Naive thymus-derived CD4-positive, alpha-beta T cell (primary cell): ENCODE measurements around the gene CETP. TPM values are rescaled to one million over a fixed set of nuclear protein-coding genes. Genes with fewer than 3 reads are reported as not detected.

Experiments used
- ATAC-seq: fragments of 150-1000 bp; cut with Tn5 transposase; 2 replicates; pipeline ENCODE4 v1.10.0; 2021; ENCODE audit warnings: mild to moderate bottlenecking, moderate library complexity
- CTCF ChIA-PET: fragments of 350-600 bp; sonication (Branson Sonifier 250); formaldehyde crosslinking; loops from one replicate; lab custom pipeline; 2021; ENCODE audit warnings: antibody characterized with exemption; lab: Charles Lee
- POLR2A ChIA-PET: fragments of 350-600 bp; sonication (Branson Sonifier 250); formaldehyde crosslinking; loops from one replicate; lab custom pipeline; 2021; ENCODE audit warnings: antibody characterized with exemption, inconsistent platforms; lab: Charles Lee
- DNase-seq, 9 donors: peaks; one replicate each; pipeline versions ENCODE4 v3.0.0 to v3.0.0-alpha.2; 2020 to 2022; ENCODE audit warnings: mixed read lengths in 1 of 9
- H3K27ac ChIP-seq: one replicate; pipeline ENCODE4 v1.7.0; 2013; ENCODE audit warnings: mild to moderate bottlenecking, low read depth, low read length, moderate library complexity
- H3K27me3 ChIP-seq, 2 donors: one replicate each; pipeline ENCODE4 v1.7.0; 2013; ENCODE audit warnings: low read length in 2 of 2, mild to moderate bottlenecking in 2 of 2, moderate library complexity in 2 of 2; ENCODE audit not compliant: control insufficient read depth in 2 of 2, insufficient read depth in 2 of 2
- H3K36me3 ChIP-seq, 3 experiments: 1 replicate in 2 of 3; 2 replicates in 1 of 3; pipeline ENCODE4 v1.7.0; 2013; ENCODE audit warnings: low read length in 3 of 3, mild to moderate bottlenecking in 3 of 3, moderate library complexity in 1 of 3; ENCODE audit not compliant: insufficient read depth in 3 of 3, control insufficient read depth in 2 of 3
- H3K4me1 ChIP-seq, 2 donors: one replicate each; pipeline ENCODE4 v1.7.0; 2013; ENCODE audit warnings: low read length in 2 of 2, mild to moderate bottlenecking in 2 of 2, moderate library complexity in 1 of 2; ENCODE audit not compliant: control insufficient read depth in 2 of 2, insufficient read depth in 2 of 2
- H3K4me3 ChIP-seq: 2 replicates; pipeline ENCODE4 v1.7.0; 2013; ENCODE audit warnings: mild to moderate bottlenecking, low read length
- H3K9me3 ChIP-seq, 3 experiments: 1 replicate in 2 of 3; 2 replicates in 1 of 3; pipeline ENCODE4 v1.7.0; 2013; ENCODE audit warnings: low read length in 3 of 3; ENCODE audit not compliant: control insufficient read depth in 2 of 3
- H3K27ac Mint-ChIP-seq, 9 donors: one replicate each; pipeline ENCODE4 v1.8.0; 2020 to 2022; ENCODE audit warnings: mixed read lengths in 9 of 9, mild to moderate bottlenecking in 8 of 9, moderate library complexity in 5 of 9, inconsistent platforms in 2 of 9
- H3K27me3 Mint-ChIP-seq, 5 donors: one replicate each; pipeline ENCODE4 v1.8.0; 2021 to 2022; ENCODE audit warnings: mixed read lengths in 5 of 5, mild to moderate bottlenecking in 1 of 5
- H3K36me3 Mint-ChIP-seq, 5 donors: one replicate each; pipeline ENCODE4 v1.8.0; 2020 to 2022; ENCODE audit warnings: mixed read lengths in 5 of 5, mild to moderate bottlenecking in 3 of 5, inconsistent platforms in 1 of 5
- H3K4me1 Mint-ChIP-seq, 7 donors: one replicate each; pipeline ENCODE4 v1.8.0; 2020 to 2022; ENCODE audit warnings: mixed read lengths in 7 of 7, mild to moderate bottlenecking in 3 of 7, inconsistent platforms in 1 of 7
- H3K4me3 Mint-ChIP-seq, 10 donors: one replicate each; pipeline ENCODE4 v1.8.0; 2020 to 2022; ENCODE audit warnings: mild to moderate bottlenecking in 10 of 10, mixed read lengths in 10 of 10, moderate library complexity in 6 of 10, inconsistent platforms in 2 of 10
- H3K9me3 Mint-ChIP-seq, 11 donors: one replicate each; pipeline ENCODE4 v1.8.0; 2020 to 2022; ENCODE audit warnings: mixed read lengths in 11 of 11, mild to moderate bottlenecking in 4 of 11, inconsistent platforms in 1 of 11, moderate library complexity in 1 of 11
- intact Hi-C, 2 donors: fragments of 100-400 bp; cut with micrococcal nuclease; formaldehyde crosslinking; loops; one replicate each; pipeline ENCODE4 v1.15.1; 2023
- polyA plus RNA-seq, 2 donors: library from polyadenylated mRNA; unstranded; fragments of 300-500 nt; fragmentation: Illumina TruSeq; gene quantifications; one replicate each; pipeline ENCODE4 v1.2.3, GENCODE V29; 2021
- total RNA-seq, 6 experiments: library from RNA in 5 of 6; stranded (reverse) in 5 of 6; gene quantifications; 1 replicate in 5 of 6; 2 replicates in 1 of 6; pipeline ENCODE4 v1.2.3 and lab custom pipeline; 2021 to 2026

CETP gene
- total and polyA plus RNA-seq, 7 experiments from 2014 or later = 0.17 to 0.25 TPM; not detected in 5

DNA sequence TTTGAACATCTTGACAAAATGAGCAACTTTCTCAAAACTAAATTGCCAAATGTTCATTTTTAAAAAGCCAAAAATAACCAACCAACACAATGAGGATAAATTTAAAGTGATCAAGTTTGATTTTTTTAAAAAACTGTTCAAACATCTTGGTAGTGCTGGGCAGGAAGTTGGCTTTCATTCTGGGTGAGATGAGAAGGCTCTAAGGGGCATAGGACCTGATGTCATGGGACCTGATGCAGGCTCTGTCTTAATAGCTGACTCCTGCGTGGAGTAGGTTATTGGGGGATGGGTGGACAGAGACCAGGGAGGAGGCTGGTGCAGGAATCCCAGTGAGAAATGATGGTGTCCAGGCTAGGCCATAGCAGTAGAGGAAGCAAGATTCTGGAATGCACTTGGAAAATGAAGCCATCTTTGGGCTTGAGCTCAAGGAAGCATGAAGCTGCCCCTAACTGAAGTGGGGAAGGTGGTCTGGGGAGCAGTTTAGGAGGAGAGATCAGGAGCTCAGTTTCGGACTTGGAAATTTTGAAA, 48.0 kb downstream of the CETP start:
- Histone ChIP-seq H3K27ac (peak overlapping the region; percentile 64), H3K9me3 (no peaks in the 10 kb centered on the region), H3K4me3 (no peak overlapping the region), H3K27me3 (no peaks in the 10 kb centered on the region), H3K4me1 (peaks cover 75 to 84% of the 10 kb centered on the region in 2 donors), H3K36me3 (peaks cover 0 to 6% (median 0%) of the 10 kb centered on the region in 3 experiments)
- H3K4me3 Mint-ChIP-seq = peak overlapping the region; percentile 31 to 79 (median 60)
- H3K9me3 Mint-ChIP-seq = peaks cover 0 to 2% (median 0%) of the 10 kb centered on the region in 11 donors
- intact Hi-C loops = loop anchor here in 1 of 2 donors (1.0 kb wide), 1 partner anchor 8 kb away; no protein-coding TSS in a partner anchor
- H3K36me3 Mint-ChIP-seq = peaks cover 0 to 39% (median 22%) of the 10 kb centered on the region in 5 donors
- ATAC-seq (peak; percentile 30), DNase-seq (peak in 1 of 9 donors; percentile 41)
- H3K27me3 Mint-ChIP-seq = no peaks in the 10 kb centered on the region
- peak overlapping the region; percentile 71 to 97 (median 93) for H3K27ac Mint-ChIP-seq
- CTCF ChIA-PET = interaction anchor here (0.6 to 1.0 kb wide), 8 partner anchors 8 to 238 kb away, joined by 3 to 7 read pairs (median 3); no protein-coding TSS in a partner anchor
- POLR2A ChIA-PET = interaction anchor here (0.6 to 13.1 kb wide), 12 partner anchors 10 to 235 kb away, joined by 3 to 182 read pairs (median 4); partner anchors contain the start of gene NLRC5
- H3K4me1 Mint-ChIP-seq = peaks cover 43 to 95% (median 82%) of the 10 kb centered on the region in 7 donors

DNA sequence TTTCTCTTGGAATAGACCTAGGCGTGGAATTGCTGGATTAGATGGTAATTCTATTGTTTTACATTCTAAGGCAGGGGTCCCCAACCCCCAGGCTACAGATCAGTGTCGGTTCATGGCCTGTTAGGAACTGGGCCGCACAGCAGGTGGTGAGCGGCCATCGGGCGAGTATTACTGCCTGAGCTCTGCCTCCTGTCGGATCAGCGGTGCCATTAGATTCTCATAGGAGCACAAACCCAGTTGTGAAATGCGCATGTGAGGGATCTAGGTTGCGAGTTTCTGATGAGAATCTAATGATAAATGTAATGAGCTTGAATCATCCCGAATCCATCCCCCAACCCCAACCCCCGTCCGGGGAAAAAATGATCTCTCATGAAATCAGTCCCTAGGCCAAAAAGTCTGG, 50.6 kb downstream of the CETP start:
- peak overlapping the region; percentile 54 to 96 (median 91) for H3K27ac Mint-ChIP-seq
- H3K4me1 ChIP-seq = peaks cover 84 to 86% of the 10 kb centered on the region in 2 donors
- H3K36me3 ChIP-seq = peaks cover 4 to 9% (median 5%) of the 10 kb centered on the region in 3 experiments
- H3K36me3 Mint-ChIP-seq = peaks cover 5 to 32% (median 25%) of the 10 kb centered on the region in 5 donors
- intact Hi-C loops = no loop called here
- POLR2A ChIA-PET = interaction anchor here (0.9 to 13.1 kb wide), 4 partner anchors 15 to 46 kb away, joined by 4 to 182 read pairs (median 54); partner anchors contain the start of gene NLRC5
- no peaks in the 10 kb centered on the region for H3K27me3 Mint-ChIP-seq
- no peaks in the 10 kb centered on the region for H3K27me3 ChIP-seq
- H3K9me3 Mint-ChIP-seq = peaks cover 0 to 2% (median 0%) of the 10 kb centered on the region in 11 donors
- no peak overlapping the region for H3K4me3 ChIP-seq
- peak overlapping the region; percentile 80 for H3K27ac ChIP-seq
- CTCF ChIA-PET = no interaction called here
- H3K9me3 ChIP-seq = no peaks in the 10 kb centered on the region
- ATAC-seq = no peak
- H3K4me3 Mint-ChIP-seq = peak overlapping the region in 7 of 10 donors; percentile 1 to 70 (median 49)
- no peak for DNase-seq
- peaks cover 51 to 91% (median 78%) of the 10 kb centered on the region in 7 donors for H3K4me1 Mint-ChIP-seq

DNA sequence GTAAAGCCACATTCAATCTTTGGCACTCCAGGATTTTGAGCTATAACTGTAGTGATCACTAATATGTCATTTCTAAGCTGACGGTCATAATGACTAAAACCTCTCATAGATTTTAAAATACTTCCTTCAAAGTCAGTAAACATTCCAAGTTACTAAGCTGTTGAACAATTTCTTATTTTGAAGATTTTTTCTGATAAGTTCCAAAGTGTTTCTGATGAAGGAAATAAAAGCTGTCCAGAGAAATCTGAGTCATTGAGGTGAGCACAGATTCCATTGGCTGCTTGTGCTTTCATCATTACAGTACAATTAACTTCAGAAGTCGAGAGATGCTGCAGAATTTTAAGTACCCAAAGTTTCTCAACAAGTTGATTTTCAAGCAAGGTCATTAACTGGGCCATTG, 51.5 kb downstream of the CETP start:
- peaks cover 0 to 2% (median 0%) of the 10 kb centered on the region in 11 donors for H3K9me3 Mint-ChIP-seq
- POLR2A ChIA-PET = interaction anchor here (0.6 to 13.1 kb wide), 7 partner anchors 9 to 32 kb away, joined by 3 to 182 read pairs (median 5); partner anchors contain the start of gene NLRC5
- ATAC-seq (no peak), DNase-seq (no peak)
- Histone ChIP-seq H3K4me1 (peaks cover 81 to 83% of the 10 kb centered on the region in 2 donors), H3K27ac (peak overlapping the region; percentile 80), H3K36me3 (peaks cover 12 to 17% (median 14%) of the 10 kb centered on the region in 3 experiments), H3K4me3 (peak overlapping the region; percentile 24), H3K27me3 (no peaks in the 10 kb centered on the region), H3K9me3 (no peaks in the 10 kb centered on the region)
- H3K4me3 Mint-ChIP-seq = peak overlapping the region in 9 of 10 donors; percentile 36 to 87 (median 72)
- intact Hi-C loops = no loop called here
- peaks cover 10 to 41% (median 33%) of the 10 kb centered on the region in 5 donors for H3K36me3 Mint-ChIP-seq
- peak overlapping the region; percentile 88 to 98 (median 94) for H3K27ac Mint-ChIP-seq
- H3K27me3 Mint-ChIP-seq = no peaks in the 10 kb centered on the region
- H3K4me1 Mint-ChIP-seq = peaks cover 53 to 94% (median 82%) of the 10 kb centered on the region in 7 donors
- CTCF ChIA-PET = no interaction called here

DNA sequence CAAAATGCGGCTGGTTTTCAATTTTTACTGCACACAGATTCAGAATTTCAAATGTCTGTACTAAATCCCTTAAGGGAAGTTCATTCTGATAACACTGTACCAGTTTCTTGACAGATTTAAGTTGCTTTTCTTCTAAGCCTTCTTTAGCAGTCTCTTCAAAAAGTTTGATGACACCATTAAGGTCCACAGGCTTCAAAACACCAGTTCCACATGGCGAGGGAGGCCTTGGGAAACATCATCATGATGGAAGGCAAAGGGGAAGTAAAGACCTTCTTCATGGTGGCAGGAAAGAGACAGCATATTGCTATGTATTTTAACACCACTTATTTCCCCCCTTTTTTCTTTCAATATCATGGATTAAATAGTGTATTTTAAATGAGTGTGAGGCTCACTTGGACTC, 52.2 kb downstream of the CETP start:
- DNase-seq = no peak
- Histone ChIP-seq H3K27ac (peak overlapping the region; percentile 80), H3K9me3 (no peaks in the 10 kb centered on the region), H3K4me3 (peak overlapping the region; percentile 24), H3K36me3 (peaks cover 18 to 24% (median 21%) of the 10 kb centered on the region in 3 experiments), H3K4me1 (peaks cover 75 to 83% of the 10 kb centered on the region in 2 donors), H3K27me3 (no peaks in the 10 kb centered on the region)
- POLR2A ChIA-PET = interaction anchor here (1.1 to 13.1 kb wide), 5 partner anchors 9 to 28 kb away, joined by 6 to 182 read pairs (median 14); partner anchors contain the start of gene NLRC5
- Mint-ChIP-seq H3K27me3 (no peaks in the 10 kb centered on the region), H3K4me1 (peaks cover 57 to 93% (median 84%) of the 10 kb centered on the region in 7 donors), H3K27ac (peak overlapping the region; percentile 88 to 98 (median 94)), H3K9me3 (peaks cover 0 to 2% (median 0%) of the 10 kb centered on the region in 11 donors), H3K36me3 (peaks cover 14 to 46% (median 38%) of the 10 kb centered on the region in 5 donors), H3K4me3 (peak overlapping the region in 9 of 10 donors; percentile 51 to 87 (median 72))
- intact Hi-C loops = loop anchor here (1.0 to 2.0 kb wide), 8 partner anchors 9 to 172 kb away; partner anchors contain the start of genes NLRC5 (in 2 of the 2), PSME3IP1 (in 1 of the 2) and RSPRY1 (in 1 of the 2)
- no peak for ATAC-seq
- CTCF ChIA-PET = no interaction called here

DNA sequence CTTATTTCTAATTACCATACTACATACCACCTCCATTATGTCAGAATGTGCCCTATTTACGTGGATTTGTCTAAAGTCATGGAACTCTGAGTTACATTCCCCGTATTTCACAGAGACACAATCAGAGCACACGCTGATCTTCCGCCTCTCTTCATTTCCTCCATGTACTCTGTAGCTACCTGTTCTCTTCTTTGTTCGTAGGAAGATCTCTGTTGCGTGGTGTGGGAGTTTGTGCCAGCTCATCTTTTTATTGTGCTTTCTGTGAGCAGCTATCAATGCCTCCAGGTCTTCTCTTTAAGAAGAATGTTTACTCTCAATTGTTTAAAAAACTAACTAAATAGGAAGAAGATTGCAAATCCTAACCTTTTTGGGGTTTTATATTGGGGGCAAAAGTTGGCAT, 54.6 kb downstream of the CETP start:
- Mint-ChIP-seq H3K4me3 (peak overlapping the region; percentile 42 to 88 (median 71)), H3K36me3 (peaks cover 21 to 60% (median 45%) of the 10 kb centered on the region in 5 donors), H3K9me3 (no peaks in the 10 kb centered on the region), H3K27ac (peak overlapping the region; percentile 88 to 99 (median 94)), H3K4me1 (peaks cover 58 to 96% (median 86%) of the 10 kb centered on the region in 7 donors), H3K27me3 (no peaks in the 10 kb centered on the region)
- DNase-seq (peak in 4 of 9 donors; percentile 38 to 46 (median 45)), ATAC-seq (no peak)
- no peaks in the 10 kb centered on the region for H3K27me3 ChIP-seq
- peaks cover 61% of the 10 kb centered on the region in 2 donors for H3K4me1 ChIP-seq
- H3K9me3 ChIP-seq = no peaks in the 10 kb centered on the region
- no peak overlapping the region for H3K4me3 ChIP-seq
- CTCF ChIA-PET = interaction anchor here (0.7 to 1.9 kb wide), 4 partner anchors 17 to 53 kb away, joined by 3 to 5 read pairs (median 4); partner anchors contain the start of gene NLRC5
- POLR2A ChIA-PET = interaction anchor here (0.6 to 13.1 kb wide), 13 partner anchors 9 to 83 kb away, joined by 3 to 182 read pairs (median 5); partner anchors contain the start of gene NLRC5
- peaks cover 30 to 45% (median 34%) of the 10 kb centered on the region in 3 experiments for H3K36me3 ChIP-seq
- intact Hi-C loops = loop anchor here in 1 of 2 donors (1.0 kb wide), 1 partner anchor 25 kb away; no protein-coding TSS in a partner anchor
- H3K27ac ChIP-seq = peak overlapping the region; percentile 66

DNA sequence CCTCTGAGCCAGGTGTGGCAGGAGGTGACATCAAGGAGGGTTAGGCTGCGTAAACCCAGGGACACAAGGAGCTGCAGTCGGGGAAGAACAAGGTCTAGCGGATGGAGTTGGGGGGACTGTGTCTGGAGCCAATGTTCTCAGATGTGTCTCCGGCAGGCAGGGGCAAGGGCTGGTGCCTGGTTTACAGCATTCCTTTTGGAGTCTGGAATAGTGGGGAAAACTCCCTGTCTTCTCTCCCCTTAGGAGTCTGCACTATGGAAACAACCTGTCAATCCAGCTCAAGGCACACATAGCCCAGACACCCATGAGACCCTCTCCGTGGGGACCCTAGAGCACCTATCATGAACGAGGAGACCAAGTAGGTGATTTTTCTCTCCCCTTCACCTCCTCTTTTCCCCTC, 55.1 kb downstream of the CETP start:
- Mint-ChIP-seq H3K36me3 (peaks cover 23 to 64% (median 51%) of the 10 kb centered on the region in 5 donors), H3K27me3 (no peaks in the 10 kb centered on the region), H3K27ac (peak overlapping the region; percentile 88 to 99 (median 94)), H3K4me3 (peak overlapping the region in 9 of 10 donors; percentile 20 to 88 (median 77)), H3K4me1 (peaks cover 63 to 96% (median 86%) of the 10 kb centered on the region in 7 donors), H3K9me3 (no peaks in the 10 kb centered on the region)
- Histone ChIP-seq H3K27ac (peak overlapping the region; percentile 66), H3K4me3 (no peak overlapping the region), H3K9me3 (no peaks in the 10 kb centered on the region), H3K4me1 (peaks cover 60 to 63% of the 10 kb centered on the region in 2 donors), H3K36me3 (peaks cover 34 to 50% (median 35%) of the 10 kb centered on the region in 3 experiments), H3K27me3 (no peaks in the 10 kb centered on the region)
- ATAC-seq (no peak), DNase-seq (no peak)
- ChIA-PET CTCF (interaction anchor here (0.9 to 1.9 kb wide), 3 partner anchors 18 to 53 kb away, joined by 3 to 5 read pairs (median 4); no protein-coding TSS in a partner anchor), POLR2A (interaction anchor here (0.6 to 13.1 kb wide), 12 partner anchors 8 to 83 kb away, joined by 3 to 182 read pairs (median 6); partner anchors contain the start of gene NLRC5)
- intact Hi-C loops = loop anchor here in 1 of 2 donors (1.0 kb wide), 1 partner anchor 24 kb away; no protein-coding TSS in a partner anchor
